Peyer's patch (tissue), 4 donors: ENCODE measurements around the gene ASPN. TPM values are rescaled to one million over a fixed set of nuclear protein-coding genes. Genes with fewer than 3 reads are reported as not detected.

Experiments used
- DNase-seq, 3 donors: peaks; one replicate each; pipeline ENCODE4 v3.0.0-alpha.2; 2017 to 2019
- H3K27ac ChIP-seq, 4 donors: fragments of 200-600 bp; sonication (generic); one replicate each; pipeline ENCODE4 v1.5.1; 2016 to 2019
- H3K27me3 ChIP-seq, 2 donors: fragments of 200-600 bp; sonication (generic); one replicate each; pipeline ENCODE4 v1.5.1; 2019
- H3K36me3 ChIP-seq, 3 donors: fragments of 200-600 bp; sonication (generic); one replicate each; pipeline ENCODE4 v1.5.1; 2016 to 2019
- H3K4me1 ChIP-seq, 4 donors: fragments of 200-600 bp; sonication (generic); one replicate each; pipeline ENCODE4 v1.5.1; 2016 to 2019
- H3K4me3 ChIP-seq, 4 donors: fragments of 200-600 bp; sonication (generic); 1 replicate in 3 of 4; 2 replicates in 1 of 4; pipeline ENCODE4 v1.5.1; 2016 to 2019; ENCODE audit warnings: mild to moderate bottlenecking in 1 of 4
- H3K9me3 ChIP-seq, 4 donors: fragments of 200-600 bp; sonication (generic); one replicate each; pipeline ENCODE4 v1.5.1; 2016 to 2019; ENCODE audit warnings: mild to moderate bottlenecking in 1 of 4
- CTCF ChIP-seq, 6 experiments: fragments of 450-650 bp in 4 of 6; fragments of 200-600 bp in 2 of 6; sonication (generic) in 1 of 6; IDR thresholded peaks; one replicate each; pipeline ENCODE4 v1.5.1; 2017 to 2019; ENCODE audit warnings: antibody characterized with exemption in 6 of 6, mild to moderate bottlenecking in 3 of 6, moderate library complexity in 1 of 6
- POLR2A ChIP-seq, 2 donors: fragments of 450-650 bp; IDR thresholded peaks; one replicate each; pipeline ENCODE4 v1.5.1; 2017; ENCODE audit warnings: antibody characterized with exemption in 2 of 2, mild to moderate bottlenecking in 2 of 2, moderate library complexity in 2 of 2
- total RNA-seq, 4 donors: library from RNA; depleted of rRNA; stranded (reverse); fragments of >200 nt; gene quantifications; one replicate each; pipeline ENCODE4 v1.1.0, GENCODE V29; 2016

Gene ASPN
- total RNA-seq, 4 donors from 2014 or later, result 2.5 to 4.7 (median 4.4) TPM

- H3K27me3 ChIP-seq, result no peaks in the 10 kb centered on the region
- H3K27ac ChIP-seq, result no peak overlapping the region
- no peak for DNase-seq
- TF ChIP-seq CTCF (IDR thresholded peaks at IDR 0.05) (no peak), POLR2A (IDR thresholded peaks at IDR 0.05) (no peak)
- no peaks in the 10 kb centered on the region for H3K36me3 ChIP-seq
- no peaks in the 10 kb centered on the region for H3K4me1 ChIP-seq
- no peak overlapping the region for H3K4me3 ChIP-seq
- no peaks in the 10 kb centered on the region for H3K9me3 ChIP-seq
Observed at GRCh38 chr9:92457576-92457975, 24.7 kb downstream of the ASPN start.

GRCh38 chr9:92455217-92455616, 27.1 kb downstream of the ASPN start:
- peak in 2 of 6 experiments; percentile 7 to 28 for TF ChIP-seq CTCF (IDR thresholded peaks at IDR 0.05)
- no peak for TF ChIP-seq POLR2A (IDR thresholded peaks at IDR 0.05)
- H3K9me3 ChIP-seq, result no peaks in the 10 kb centered on the region
- H3K4me3 ChIP-seq, result no peak overlapping the region
- DNase-seq, result no peak
- no peak overlapping the region for H3K27ac ChIP-seq
- H3K36me3 ChIP-seq, result no peaks in the 10 kb centered on the region
- no peaks in the 10 kb centered on the region for H3K27me3 ChIP-seq
- H3K4me1 ChIP-seq, result no peaks in the 10 kb centered on the region

GRCh38 chr9:92446536-92446935, 35.8 kb downstream of the ASPN start:
- no peak overlapping the region for H3K4me3 ChIP-seq
- H3K4me1 ChIP-seq, result no peaks in the 10 kb centered on the region
- H3K9me3 ChIP-seq, result no peaks in the 10 kb centered on the region
- no peak for DNase-seq
- H3K27ac ChIP-seq, result no peak overlapping the region
- no peaks in the 10 kb centered on the region for H3K36me3 ChIP-seq
- TF ChIP-seq POLR2A (IDR thresholded peaks at IDR 0.05) (no peak), CTCF (IDR thresholded peaks at IDR 0.05) (no peak)
- no peaks in the 10 kb centered on the region for H3K27me3 ChIP-seq

- no peaks in the 10 kb centered on the region for H3K4me1 ChIP-seq
- H3K27ac ChIP-seq, result no peak overlapping the region
- no peak overlapping the region for H3K4me3 ChIP-seq
- no peaks in the 10 kb centered on the region for H3K36me3 ChIP-seq
- H3K9me3 ChIP-seq, result no peaks in the 10 kb centered on the region
- TF ChIP-seq CTCF (IDR thresholded peaks at IDR 0.05) (no peak), POLR2A (IDR thresholded peaks at IDR 0.05) (no peak)
- DNase-seq, result no peak
- H3K27me3 ChIP-seq, result no peaks in the 10 kb centered on the region
Observed at GRCh38 chr9:92444841-92445240, 37.5 kb downstream of the ASPN start.

- no peak for DNase-seq
- H3K4me1 ChIP-seq, result no peaks in the 10 kb centered on the region
- H3K4me3 ChIP-seq, result no peak overlapping the region
- TF ChIP-seq POLR2A (IDR thresholded peaks at IDR 0.05), result no peak
- TF ChIP-seq CTCF (IDR thresholded peaks at IDR 0.05), result no peak
- no peaks in the 10 kb centered on the region for H3K36me3 ChIP-seq
- no peak overlapping the region for H3K27ac ChIP-seq
- H3K9me3 ChIP-seq, result no peaks in the 10 kb centered on the region
- no peaks in the 10 kb centered on the region for H3K27me3 ChIP-seq
Observed at GRCh38 chr9:92440751-92441046, 41.6 kb downstream of the ASPN start.
